Superior temporal gyrus (tissue), 1 donor: ENCODE data around the gene BCL2L13.

Source experiments
- DNase-seq: peaks from one replicate; pipeline ENCODE4 v3.0.0-alpha.2; 2016; ENCODE audit errors: extremely low spot score

The BCL2L13 gene

DNA sequence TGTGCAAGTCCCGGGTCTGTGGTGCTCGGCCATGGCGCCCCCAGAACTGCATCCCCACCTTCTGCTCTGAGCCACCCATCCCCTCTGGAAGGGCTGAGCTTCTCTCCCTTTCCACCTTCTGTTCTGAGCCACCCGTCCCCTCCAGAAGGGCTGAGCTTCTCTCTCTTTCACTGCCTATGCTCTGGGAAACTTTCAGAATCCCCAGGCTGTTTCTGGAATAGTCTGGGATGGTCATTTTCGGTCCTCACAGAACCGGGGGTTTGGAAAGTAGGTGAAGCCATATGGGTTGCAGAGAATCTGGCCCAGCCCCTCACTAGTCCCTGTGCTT, 139.1 kb downstream of the BCL2L13 start:
- no peak for DNase-seq

DNA sequence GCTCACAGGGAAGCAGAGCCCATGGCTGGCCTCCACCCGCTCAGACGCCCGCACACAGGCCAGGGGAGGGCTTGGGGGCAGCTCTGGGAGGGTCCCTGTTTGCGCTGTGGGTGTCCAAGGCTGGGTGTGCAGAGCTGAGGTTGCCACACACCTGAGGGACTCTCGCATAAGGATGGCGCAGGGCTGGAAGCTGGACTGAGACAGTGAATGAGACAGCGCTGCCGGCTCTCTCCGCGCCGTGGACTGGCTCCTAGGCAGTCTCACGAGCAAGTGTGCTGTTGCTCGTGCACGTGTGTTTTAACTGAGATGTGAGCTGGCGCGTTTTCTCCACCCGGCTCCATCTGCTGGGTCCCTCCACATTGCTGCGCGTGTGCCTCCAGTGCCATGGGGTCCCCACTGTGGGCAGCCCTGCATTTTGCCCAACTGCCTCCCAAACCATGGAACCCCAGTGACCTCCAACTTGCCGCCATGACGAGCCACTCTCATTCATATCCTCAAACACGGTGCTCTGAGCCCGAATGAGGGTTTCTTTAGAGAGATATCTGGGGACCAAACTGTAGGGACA, 139.9 kb downstream of the BCL2L13 start:
- no peak for DNase-seq

DNA sequence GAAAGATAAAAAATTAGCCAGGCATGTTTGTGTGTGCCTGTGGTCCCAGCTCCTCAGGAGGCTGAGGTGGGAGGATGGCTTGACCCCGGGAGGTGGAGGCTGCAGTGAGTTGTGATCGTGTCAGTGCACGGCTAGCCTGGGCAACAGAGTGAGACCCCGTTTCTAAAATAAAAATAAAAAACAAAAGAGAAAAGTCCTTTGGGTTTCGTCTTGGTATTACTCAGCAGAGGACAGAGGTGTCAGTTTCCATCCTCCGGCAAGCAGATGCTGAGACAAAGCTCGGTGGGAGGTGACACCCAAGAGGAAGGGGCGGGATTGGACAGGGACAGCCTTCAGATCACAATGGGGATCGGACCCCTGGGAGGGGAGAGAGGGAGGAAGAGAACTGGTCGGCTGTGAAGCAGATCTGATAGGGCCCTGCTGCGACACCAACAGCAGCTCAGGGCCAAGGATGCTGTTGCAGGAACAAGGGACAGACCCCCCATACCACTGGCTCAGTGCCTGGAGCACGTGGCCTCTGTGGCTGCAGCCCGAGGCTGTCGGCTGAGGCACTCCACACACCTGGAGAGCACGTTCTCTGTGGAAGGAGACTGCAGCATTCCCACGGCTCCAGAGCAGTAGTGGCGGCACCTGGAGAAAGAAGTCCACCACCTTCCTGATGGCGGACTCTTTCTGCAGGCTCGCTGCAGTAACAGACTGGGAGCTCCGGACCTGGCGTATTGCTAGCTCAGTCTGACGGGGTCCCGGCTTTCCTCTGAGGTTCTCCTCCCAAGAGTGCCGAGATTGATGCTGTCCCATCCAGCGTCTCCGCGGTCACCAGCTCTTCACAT, 140.9 kb downstream of the BCL2L13 start:
- no peak for DNase-seq

DNA sequence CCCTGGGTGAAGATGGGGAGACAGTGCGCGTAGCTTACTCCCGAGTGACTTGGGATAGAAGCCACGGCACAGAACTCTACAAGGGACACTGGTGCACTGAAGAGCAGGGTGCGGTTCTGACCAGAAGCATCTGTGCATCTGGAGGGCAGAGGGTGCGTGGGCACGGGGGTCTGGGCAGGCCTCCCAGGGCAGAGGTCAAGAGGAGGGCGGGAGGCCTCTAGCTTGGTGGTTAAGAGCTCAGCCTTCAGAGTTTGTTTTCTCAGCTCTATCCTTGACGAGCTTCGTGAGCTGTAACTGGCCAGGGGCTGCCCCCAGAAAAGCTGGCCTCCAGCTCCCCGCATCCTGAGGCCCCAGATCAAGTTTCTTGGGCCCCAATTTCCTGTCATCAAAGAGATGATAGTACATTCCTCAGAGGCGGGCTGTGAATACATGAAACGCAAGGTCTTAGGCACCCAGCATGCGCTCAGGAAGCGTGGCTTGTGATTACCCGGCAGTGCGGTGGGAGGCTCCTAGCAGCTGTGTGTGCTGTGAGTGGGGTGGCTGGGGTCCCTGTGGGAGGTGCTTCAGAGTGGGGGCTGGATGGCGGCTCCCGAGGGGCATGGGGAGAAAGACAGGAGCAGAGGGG, 141.7 kb downstream of the BCL2L13 start:
- DNase-seq: no peak
